GM12801 (cell line): ENCODE data around the gene KLHL29.

ENCODE experiments used
- TF ChIP-seq, protein P1 (sequence below): IDR thresholded peaks from one replicate; pipeline ENCODE4 v1.5.1; 2011; ENCODE audit warnings: control low read depth; ENCODE audit not compliant: insufficient read length; ENCODE audit errors: extremely low read depth

Gene KLHL29

GRCh38 chr2:23549821-23550530 lies 165.0 kb downstream of the KLHL29 start:
- TF ChIP-seq, protein P1, sequence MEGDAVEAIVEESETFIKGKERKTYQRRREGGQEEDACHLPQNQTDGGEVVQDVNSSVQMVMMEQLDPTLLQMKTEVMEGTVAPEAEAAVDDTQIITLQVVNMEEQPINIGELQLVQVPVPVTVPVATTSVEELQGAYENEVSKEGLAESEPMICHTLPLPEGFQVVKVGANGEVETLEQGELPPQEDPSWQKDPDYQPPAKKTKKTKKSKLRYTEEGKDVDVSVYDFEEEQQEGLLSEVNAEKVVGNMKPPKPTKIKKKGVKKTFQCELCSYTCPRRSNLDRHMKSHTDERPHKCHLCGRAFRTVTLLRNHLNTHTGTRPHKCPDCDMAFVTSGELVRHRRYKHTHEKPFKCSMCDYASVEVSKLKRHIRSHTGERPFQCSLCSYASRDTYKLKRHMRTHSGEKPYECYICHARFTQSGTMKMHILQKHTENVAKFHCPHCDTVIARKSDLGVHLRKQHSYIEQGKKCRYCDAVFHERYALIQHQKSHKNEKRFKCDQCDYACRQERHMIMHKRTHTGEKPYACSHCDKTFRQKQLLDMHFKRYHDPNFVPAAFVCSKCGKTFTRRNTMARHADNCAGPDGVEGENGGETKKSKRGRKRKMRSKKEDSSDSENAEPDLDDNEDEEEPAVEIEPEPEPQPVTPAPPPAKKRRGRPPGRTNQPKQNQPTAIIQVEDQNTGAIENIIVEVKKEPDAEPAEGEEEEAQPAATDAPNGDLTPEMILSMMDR = no peak

DNA sequence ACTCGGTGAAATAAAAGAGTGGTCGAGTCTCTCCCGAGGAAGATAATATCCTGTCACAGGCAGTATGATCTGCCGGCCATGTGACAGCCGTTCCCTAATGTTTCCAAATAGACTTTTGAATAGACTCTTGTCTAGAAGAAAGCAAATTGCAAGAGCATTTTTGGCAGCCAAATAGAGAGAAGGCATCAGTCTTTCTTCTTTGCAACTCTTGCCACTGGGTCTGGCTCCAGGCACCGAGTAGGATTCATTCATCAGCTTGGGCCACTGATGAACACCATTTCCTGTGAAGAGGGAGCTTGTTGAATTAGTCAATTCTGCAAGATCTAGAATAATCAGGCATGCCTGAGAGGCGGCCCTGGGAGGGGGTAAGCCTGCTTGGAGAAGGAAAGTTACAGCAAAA lies 165.6 kb downstream of the KLHL29 start:
- TF ChIP-seq, protein P1 = no peak

- TF ChIP-seq, protein P1 = no peak
Observed at GRCh38 chr2:23551875-23552274, 166.9 kb downstream of the KLHL29 start.

GRCh38 chr2:23553561-23553960 lies 168.6 kb downstream of the KLHL29 start:
- TF ChIP-seq, protein P1 = no peak

- TF ChIP-seq, protein P1 = no peak
Observed at GRCh38 chr2:23554054-23554697, 169.2 kb downstream of the KLHL29 start.

DNA sequence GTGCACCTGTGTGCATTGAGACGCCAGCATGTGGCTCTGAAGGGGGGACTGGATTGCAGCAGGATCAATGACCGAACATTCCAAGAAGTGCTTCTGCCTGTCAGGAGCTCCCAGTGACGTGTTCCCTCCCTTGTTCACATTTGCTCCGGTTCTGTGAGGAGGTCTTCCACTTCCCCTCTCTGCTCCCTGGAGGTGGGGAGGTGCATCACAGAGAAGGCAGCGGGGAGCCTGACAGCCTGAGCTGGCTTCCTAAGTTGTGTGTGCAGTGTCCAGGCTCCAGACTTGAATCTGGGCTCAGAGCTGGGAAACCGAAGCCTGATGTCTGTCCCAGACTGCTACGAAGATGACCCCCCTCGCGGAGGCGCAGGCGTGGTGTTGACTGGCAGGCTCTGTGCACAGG lies 171.0 kb downstream of the KLHL29 start:
- TF ChIP-seq, protein P1 = no peak

- TF ChIP-seq, protein P1 = no peak
Observed at GRCh38 chr2:23556929-23557328, 171.9 kb downstream of the KLHL29 start.
